GM10248 (cell line): ENCODE data around the gene TNFSF9.

Experiments used
- CTCF ChIA-PET: fragments of 300-600 bp; sonication (Branson Sonifier 250); formaldehyde crosslinking; extraction: SDS; loops from one replicate; lab custom pipeline; 2021; ENCODE audit warnings: antibody characterized with exemption; lab: Yijun Ruan, JAX
- POLR2A ChIA-PET: fragments of 350-650 bp; sonication (Branson Sonifier 250); formaldehyde crosslinking; extraction: SDS; loops from one replicate; lab custom pipeline; 2020; ENCODE audit warnings: antibody characterized with exemption; lab: Yijun Ruan, JAX
- DNase-seq: peaks from one replicate; pipeline ENCODE4 v3.0.0; 2012; ENCODE audit errors: extremely low spot score
- TF ChIP-seq, protein P1 (sequence below): IDR thresholded peaks from 2 replicates; pipeline ENCODE4 v1.5.1; 2012; ENCODE audit warnings: mild to moderate bottlenecking, low read depth; ENCODE audit errors: extremely low read depth, missing control alignments, control extremely low read depth

The TNFSF9 gene

DNA sequence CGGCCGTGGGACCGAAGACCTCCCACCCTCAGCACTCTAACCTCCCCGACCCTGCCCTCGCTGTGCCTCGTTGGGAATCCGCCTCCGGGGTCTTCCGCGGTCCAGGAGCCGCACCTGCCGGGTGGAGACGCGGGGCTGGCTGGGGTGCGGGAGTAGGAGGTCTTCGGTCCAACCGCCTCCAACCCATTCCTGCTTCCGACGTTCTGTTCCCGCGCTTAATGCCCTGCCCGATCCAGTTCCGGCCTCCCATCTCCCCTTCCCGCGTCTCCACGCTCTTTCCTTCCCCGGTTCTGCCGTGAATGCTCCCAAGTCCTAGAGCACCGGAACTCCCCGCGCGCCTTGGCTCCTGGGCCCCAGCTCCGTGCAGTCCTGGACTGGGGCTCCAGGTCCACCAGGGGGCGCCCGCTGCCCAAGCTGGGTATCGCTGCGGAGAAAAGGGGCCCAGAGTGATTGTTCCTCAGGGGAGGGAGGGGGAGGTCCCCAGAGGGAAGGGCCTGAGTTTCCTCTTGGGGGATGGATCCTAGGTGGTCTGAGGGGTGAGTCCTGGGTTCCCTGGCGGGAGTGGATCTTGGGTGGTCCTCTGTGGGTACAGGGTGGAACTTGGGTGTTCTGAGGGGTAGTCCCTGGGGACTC lies 14.1 kb upstream of the TNFSF9 start:
- TF ChIP-seq, protein P1, sequence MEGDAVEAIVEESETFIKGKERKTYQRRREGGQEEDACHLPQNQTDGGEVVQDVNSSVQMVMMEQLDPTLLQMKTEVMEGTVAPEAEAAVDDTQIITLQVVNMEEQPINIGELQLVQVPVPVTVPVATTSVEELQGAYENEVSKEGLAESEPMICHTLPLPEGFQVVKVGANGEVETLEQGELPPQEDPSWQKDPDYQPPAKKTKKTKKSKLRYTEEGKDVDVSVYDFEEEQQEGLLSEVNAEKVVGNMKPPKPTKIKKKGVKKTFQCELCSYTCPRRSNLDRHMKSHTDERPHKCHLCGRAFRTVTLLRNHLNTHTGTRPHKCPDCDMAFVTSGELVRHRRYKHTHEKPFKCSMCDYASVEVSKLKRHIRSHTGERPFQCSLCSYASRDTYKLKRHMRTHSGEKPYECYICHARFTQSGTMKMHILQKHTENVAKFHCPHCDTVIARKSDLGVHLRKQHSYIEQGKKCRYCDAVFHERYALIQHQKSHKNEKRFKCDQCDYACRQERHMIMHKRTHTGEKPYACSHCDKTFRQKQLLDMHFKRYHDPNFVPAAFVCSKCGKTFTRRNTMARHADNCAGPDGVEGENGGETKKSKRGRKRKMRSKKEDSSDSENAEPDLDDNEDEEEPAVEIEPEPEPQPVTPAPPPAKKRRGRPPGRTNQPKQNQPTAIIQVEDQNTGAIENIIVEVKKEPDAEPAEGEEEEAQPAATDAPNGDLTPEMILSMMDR, result peak; percentile 98
- peak; percentile 85 for DNase-seq
- ChIA-PET POLR2A (interaction anchor here (0.6 to 2.3 kb wide), 6 partner anchors 11 to 529 kb away, joined by 3 to 31 read pairs (median 9); partner anchors contain the start of gene TNFSF9), CTCF (interaction anchor here (0.6 to 4.3 kb wide), 39 partner anchors 11 to 351 kb away, joined by 3 to 40 read pairs (median 4); partner anchors contain the start of genes DENND1C, GPR108, TUBB4A and VAV1)

DNA sequence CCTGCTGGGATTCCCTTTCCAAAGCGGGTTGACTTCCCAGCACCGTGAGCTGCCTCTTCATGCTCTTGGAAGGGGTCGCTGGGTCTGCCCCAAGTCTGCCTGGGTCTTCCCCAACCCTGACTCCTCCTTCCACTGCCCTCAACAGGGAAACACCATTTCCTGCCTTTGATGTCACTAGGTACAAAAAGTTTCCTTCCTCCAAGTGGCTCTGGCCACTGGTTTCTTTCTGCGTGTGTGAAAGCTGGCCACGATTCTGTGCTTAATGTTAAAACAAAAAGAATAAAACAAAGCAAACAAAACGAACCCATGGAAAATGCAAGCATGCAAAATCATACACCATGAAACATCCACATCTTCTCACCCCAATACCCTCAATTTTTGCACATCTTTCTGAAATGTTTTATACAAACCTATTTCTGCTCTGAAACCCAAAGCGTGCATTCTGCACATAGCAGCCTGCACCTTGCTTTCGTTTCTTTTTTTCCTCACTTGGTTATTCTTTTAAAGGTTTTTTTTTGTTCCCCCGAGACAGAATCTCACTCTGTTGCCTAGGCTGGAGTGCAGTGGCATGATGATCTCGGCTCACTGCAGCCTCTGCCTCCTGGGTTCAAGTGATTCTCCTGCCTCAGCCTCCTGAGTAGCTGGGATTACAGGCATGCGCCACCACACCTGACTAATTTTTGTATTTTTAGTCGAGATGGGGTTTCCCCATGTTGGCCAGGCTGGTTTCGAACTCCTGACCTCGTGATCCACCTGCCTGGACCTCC lies 12.5 kb upstream of the TNFSF9 start:
- ChIA-PET POLR2A (interaction anchor here (1.0 to 2.3 kb wide), 2 partner anchors 12 to 17 kb away, joined by 9 to 22 read pairs; partner anchors contain the start of gene TNFSF9), CTCF (interaction anchor here (1.1 to 4.3 kb wide), 9 partner anchors 10 to 346 kb away, joined by 3 to 40 read pairs (median 10); partner anchors contain the start of genes DENND1C and TNFSF9)
- TF ChIP-seq, protein P1, result no peak
- peak; percentile 72 for DNase-seq

GRCh38 chr19:6519289-6519688 lies 11.5 kb upstream of the TNFSF9 start:
- CTCF ChIA-PET, result interaction anchor here (1.2 to 4.3 kb wide), 2 partner anchors 113 to 344 kb away, joined by 4 to 40 read pairs; no protein-coding TSS in a partner anchor
- TF ChIP-seq, protein P1, result no peak
- POLR2A ChIA-PET, result interaction anchor here (1.6 kb wide), 1 partner anchor 11 kb away, joined by 10 read pairs; the partner anchor contains the start of gene TNFSF9
- no peak for DNase-seq

DNA sequence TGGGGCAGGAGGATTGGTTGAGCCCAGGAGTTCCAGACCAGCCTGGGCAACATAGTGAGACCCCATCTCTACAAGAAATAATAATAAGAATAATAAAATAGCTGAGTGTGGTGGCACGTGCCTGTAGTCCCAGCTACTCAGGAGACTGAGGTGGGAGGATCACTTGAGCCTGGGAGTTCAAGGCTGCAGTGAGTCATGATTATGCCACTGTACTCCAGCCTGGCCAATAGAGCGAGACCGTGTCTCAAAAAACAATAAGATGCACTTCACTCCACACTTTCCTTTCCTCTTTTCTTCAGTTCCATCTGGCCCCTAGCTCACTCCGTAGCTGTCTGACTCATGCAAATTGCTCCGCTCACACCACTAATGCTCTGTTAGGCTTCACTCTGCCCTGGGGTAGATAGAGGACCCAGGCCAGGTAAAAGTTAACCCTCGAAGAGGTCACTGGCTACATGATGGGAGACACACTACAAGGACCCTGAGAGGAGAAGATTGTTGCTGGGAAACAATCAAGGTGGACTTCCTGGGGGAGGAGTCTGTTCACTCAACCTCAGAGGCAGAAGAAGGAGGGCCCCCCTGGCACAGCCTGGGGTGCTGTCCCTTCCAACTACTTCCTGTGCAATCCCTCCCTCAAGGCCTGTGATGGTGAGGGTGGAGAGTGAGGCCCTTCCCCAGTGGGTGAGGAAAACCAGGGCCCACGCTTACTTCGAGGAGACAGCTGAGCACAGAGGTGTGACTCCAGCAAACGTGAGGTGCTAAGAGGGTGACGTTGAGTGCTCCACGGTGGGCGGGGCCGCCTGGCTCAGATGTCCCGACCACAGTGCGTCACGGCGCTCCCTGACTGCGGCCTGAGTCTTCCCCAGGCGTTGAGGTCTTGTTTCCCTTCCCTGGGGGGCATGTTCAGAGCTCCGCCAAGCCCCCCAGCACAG lies 8.8 kb upstream of the TNFSF9 start:
- TF ChIP-seq, protein P1, result no peak
- DNase-seq, result peak; percentile 76
- ChIA-PET POLR2A (interaction anchor here (0.7 to 2.2 kb wide), 5 partner anchors 9 to 56 kb away, joined by 3 to 34 read pairs (median 4); partner anchors contain the start of gene TNFSF9), CTCF (interaction anchor here (0.8 to 1.8 kb wide), 12 partner anchors 14 to 342 kb away, joined by 3 to 7 read pairs (median 3); no protein-coding TSS in a partner anchor)

DNA sequence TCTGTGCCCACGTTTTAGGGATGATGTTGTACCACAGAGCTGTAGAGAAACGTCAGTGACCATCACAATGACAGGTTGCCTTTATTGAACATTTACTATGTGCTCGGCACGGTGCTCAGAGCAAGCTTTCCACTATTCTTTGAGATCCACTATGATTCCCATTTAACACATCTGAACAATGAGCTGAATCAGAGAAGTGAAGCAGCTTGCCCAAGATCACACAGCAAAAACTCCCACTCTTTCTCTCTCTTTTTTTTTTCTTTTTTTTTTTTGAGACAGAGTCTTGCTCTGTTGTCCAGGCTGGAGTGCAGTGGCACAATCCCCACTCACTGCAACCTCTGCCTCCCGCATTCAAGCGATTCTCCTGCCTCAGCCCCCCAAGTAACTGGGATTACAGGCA lies 8.1 kb upstream of the TNFSF9 start:
- ChIA-PET POLR2A (interaction anchor here (0.8 to 2.2 kb wide), 4 partner anchors 8 to 55 kb away, joined by 3 to 34 read pairs (median 4); partner anchors contain the start of gene TNFSF9), CTCF (interaction anchor here (0.9 to 1.8 kb wide), 6 partner anchors 13 to 214 kb away, joined by 3 to 7 read pairs (median 3); no protein-coding TSS in a partner anchor)
- no peak for DNase-seq
- TF ChIP-seq, protein P1, result no peak
